Lower leg skin (tissue), 3 donors: ENCODE data around the gene KIF21B.

ENCODE experiments used
- POLR2A ChIP-seq, 2 donors: fragments of 450-650 bp; IDR thresholded peaks; one replicate each; pipeline ENCODE4 v1.6.1; 2016 to 2017; ENCODE audit warnings: antibody characterized with exemption in 2 of 2, mild to moderate bottlenecking in 1 of 2, moderate library complexity in 1 of 2
- TF ChIP-seq, protein P1 (sequence below), 3 donors: fragments of 450-650 bp; IDR thresholded peaks; one replicate each; pipeline ENCODE4 v1.5.1; 2016; ENCODE audit warnings: antibody characterized with exemption in 3 of 3, mild to moderate bottlenecking in 3 of 3, moderate library complexity in 2 of 3

DNA sequence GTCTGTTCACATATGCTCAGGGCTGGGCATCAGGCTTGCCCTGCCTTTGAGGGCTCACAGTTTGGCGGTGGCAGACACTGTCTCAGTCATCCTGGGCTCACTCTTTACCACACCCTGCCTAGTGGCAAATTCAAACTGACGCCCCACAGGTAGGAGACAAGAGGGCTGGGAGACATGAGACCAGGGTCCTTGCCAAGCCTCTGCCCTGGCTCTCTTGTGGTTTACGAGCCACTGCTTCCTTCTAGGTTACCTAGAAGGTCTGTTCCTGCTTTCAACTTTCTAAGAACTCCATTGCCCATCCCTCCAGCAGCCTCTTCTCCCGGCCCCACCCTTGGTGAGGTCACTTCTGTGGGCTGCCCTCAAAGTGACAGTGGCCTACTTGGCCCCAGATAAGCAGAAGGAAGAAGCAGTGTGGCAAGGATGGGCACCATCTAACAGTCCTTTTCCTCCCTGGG lies 10.5 kb downstream of the KIF21B start:
- TF ChIP-seq, protein P1, sequence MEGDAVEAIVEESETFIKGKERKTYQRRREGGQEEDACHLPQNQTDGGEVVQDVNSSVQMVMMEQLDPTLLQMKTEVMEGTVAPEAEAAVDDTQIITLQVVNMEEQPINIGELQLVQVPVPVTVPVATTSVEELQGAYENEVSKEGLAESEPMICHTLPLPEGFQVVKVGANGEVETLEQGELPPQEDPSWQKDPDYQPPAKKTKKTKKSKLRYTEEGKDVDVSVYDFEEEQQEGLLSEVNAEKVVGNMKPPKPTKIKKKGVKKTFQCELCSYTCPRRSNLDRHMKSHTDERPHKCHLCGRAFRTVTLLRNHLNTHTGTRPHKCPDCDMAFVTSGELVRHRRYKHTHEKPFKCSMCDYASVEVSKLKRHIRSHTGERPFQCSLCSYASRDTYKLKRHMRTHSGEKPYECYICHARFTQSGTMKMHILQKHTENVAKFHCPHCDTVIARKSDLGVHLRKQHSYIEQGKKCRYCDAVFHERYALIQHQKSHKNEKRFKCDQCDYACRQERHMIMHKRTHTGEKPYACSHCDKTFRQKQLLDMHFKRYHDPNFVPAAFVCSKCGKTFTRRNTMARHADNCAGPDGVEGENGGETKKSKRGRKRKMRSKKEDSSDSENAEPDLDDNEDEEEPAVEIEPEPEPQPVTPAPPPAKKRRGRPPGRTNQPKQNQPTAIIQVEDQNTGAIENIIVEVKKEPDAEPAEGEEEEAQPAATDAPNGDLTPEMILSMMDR (IDR thresholded peaks at IDR 0.05) = no peak
- TF ChIP-seq POLR2A (IDR thresholded peaks at IDR 0.05) = no peak
